ENCODE measurements around the gene ADGRA3.
"Not testable (repeated sequence)": the region's sequence is repeated elsewhere in the genome, so short reads cannot be mapped to it uniquely, and the experiment has no call there.

The ADGRA3 gene

GRCh38 chr4:22439947-22440346, 75.9 kb downstream of the ADGRA3 start:
- no peak for DNase-seq

- DNase-seq, result no peak
Measured at GRCh38 chr4:22435652-22436051, 80.2 kb downstream of the ADGRA3 start.

- no peak for DNase-seq
Measured at GRCh38 chr4:22434895-22435294, 81.0 kb downstream of the ADGRA3 start.

- no peak for DNase-seq
Measured at GRCh38 chr4:22430626-22431025, 85.2 kb downstream of the ADGRA3 start.

GRCh38 chr4:22428441-22428840, 87.4 kb downstream of the ADGRA3 start:
- no peak for DNase-seq

GRCh38 chr4:22427675-22428074, 88.2 kb downstream of the ADGRA3 start:
- no peak for DNase-seq

- DNase-seq, result no peak
Measured at GRCh38 chr4:22420291-22420690, 95.6 kb downstream of the ADGRA3 start.

- no peak for DNase-seq
Measured at GRCh38 chr4:22417408-22417807, 98.5 kb downstream of the ADGRA3 start.

GRCh38 chr4:22416403-22416802, 99.5 kb downstream of the ADGRA3 start:
- no peak for DNase-seq

GRCh38 chr4:22414833-22415232, 101.0 kb downstream of the ADGRA3 start:
- DNase-seq, result no peak

GRCh38 chr4:22413471-22413870, 102.4 kb downstream of the ADGRA3 start:
- no peak for DNase-seq

- DNase-seq, result no peak
Measured at GRCh38 chr4:22412013-22412412, 103.9 kb downstream of the ADGRA3 start.

- DNase-seq, result no peak
Measured at GRCh38 chr4:22410645-22411247, 105.1 kb downstream of the ADGRA3 start.

- DNase-seq, result no peak
Measured at GRCh38 chr4:22408474-22408873, 107.4 kb downstream of the ADGRA3 start.

- DNase-seq, result no peak
Measured at GRCh38 chr4:22407361-22407760, 108.5 kb downstream of the ADGRA3 start.

- DNase-seq, result no peak
Measured at GRCh38 chr4:22398671-22399070, 117.2 kb downstream of the ADGRA3 start.

- DNase-seq, result no peak
Measured at GRCh38 chr4:22391551-22391950, 124.3 kb downstream of the ADGRA3 start.

GRCh38 chr4:22389240-22389870, 126.5 kb downstream of the ADGRA3 start:
- peak in 2 of 5 donors; percentile 1 to 42 for DNase-seq

GRCh38 chr4:22385611-22386011, 130.3 kb downstream of the ADGRA3 start:
- no peak for DNase-seq

GRCh38 chr4:22384154-22384553, 131.7 kb downstream of the ADGRA3 start:
- DNase-seq, result no peak

GRCh38 chr4:22382216-22382615, 133.7 kb downstream of the ADGRA3 start:
- DNase-seq, result not testable (repeated sequence)

- no peak for DNase-seq
Measured at GRCh38 chr4:22372986-22373385, 142.9 kb downstream of the ADGRA3 start.

GRCh38 chr4:22369901-22370562, 145.8 kb downstream of the ADGRA3 start:
- DNase-seq, result no peak

GRCh38 chr4:22363787-22364186, 152.1 kb downstream of the ADGRA3 start:
- no peak for DNase-seq

Data from T-helper 1 cell (primary cell).